Measurements from ENCODE around the gene HEATR1.
"Not testable (repeated sequence)": the region's sequence is repeated elsewhere in the genome, so short reads cannot be mapped to it uniquely, and the experiment has no call there.

DNA sequence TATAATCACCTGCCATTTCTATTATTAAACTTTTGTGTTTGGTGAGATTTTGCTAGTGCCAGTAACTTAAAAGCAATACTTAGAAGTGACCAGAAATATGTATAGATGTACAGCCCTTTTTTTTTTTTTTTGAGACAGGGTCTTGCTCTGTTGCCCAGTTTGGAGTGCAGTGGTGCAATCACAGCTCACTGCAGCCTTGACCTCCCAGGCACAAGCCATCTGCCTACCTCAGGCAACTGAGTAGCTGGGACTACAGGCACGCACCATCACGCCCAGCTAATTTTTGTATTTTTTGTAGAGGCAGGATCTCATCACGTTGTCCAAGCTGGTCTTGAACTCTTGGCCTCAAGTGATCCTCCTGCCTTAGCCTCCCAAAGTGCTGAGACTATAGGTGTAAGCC is 23.9 kb downstream of the HEATR1 start:
- TF ChIP-seq CTCF (IDR thresholded peaks at IDR 0.05); ZNF263 (CRISPR knock-in tag; IDR thresholded peaks at IDR 0.05; ENCODE audit: low read depth); NFYB (CRISPR knock-in tag; conservative IDR thresholded peaks at IDR 0.05; ENCODE audit: low read depth): not testable (repeated sequence)
- TF ChIP-seq, protein P1, sequence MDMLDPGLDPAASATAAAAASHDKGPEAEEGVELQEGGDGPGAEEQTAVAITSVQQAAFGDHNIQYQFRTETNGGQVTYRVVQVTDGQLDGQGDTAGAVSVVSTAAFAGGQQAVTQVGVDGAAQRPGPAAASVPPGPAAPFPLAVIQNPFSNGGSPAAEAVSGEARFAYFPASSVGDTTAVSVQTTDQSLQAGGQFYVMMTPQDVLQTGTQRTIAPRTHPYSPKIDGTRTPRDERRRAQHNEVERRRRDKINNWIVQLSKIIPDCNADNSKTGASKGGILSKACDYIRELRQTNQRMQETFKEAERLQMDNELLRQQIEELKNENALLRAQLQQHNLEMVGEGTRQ (CRISPR knock-in tag; IDR thresholded peaks at IDR 0.05), result not testable (repeated sequence)

Data from WTC11 (cell line).